KMS-11 (cell line): ENCODE data around the gene SYT1.

ENCODE experiments used
- H2AFZ ChIP-seq: fragments of 200-600 bp; sonication (generic); 2 replicates; pipeline ENCODE4 v1.6.1; 2016; ENCODE audit warnings: antibody characterized with exemption, mixed run types, low read depth
- H3K27ac ChIP-seq: fragments of 200-600 bp; sonication (generic); 2 replicates; pipeline ENCODE4 v1.6.1; 2016; ENCODE audit warnings: mild to moderate bottlenecking, mixed run types
- H3K27me3 ChIP-seq: fragments of 200-600 bp; sonication (generic); 2 replicates; pipeline ENCODE4 v1.6.1; 2017; ENCODE audit warnings: mild to moderate bottlenecking, low read depth, mixed run types, moderate library complexity; ENCODE audit not compliant: insufficient read depth
- H3K36me3 ChIP-seq: fragments of 200-600 bp; sonication (generic); 2 replicates; pipeline ENCODE4 v1.6.1; 2017; ENCODE audit warnings: mild to moderate bottlenecking, mixed run types; ENCODE audit not compliant: insufficient read depth
- H3K4me1 ChIP-seq: fragments of 200-600 bp; sonication (generic); 2 replicates; pipeline ENCODE4 v1.6.1; 2016; ENCODE audit warnings: mild to moderate bottlenecking, low read depth, mixed run types; ENCODE audit not compliant: poor library complexity, severe bottlenecking
- H3K4me2 ChIP-seq: fragments of 200-600 bp; sonication (generic); 2 replicates; pipeline ENCODE4 v1.7.0; 2016; ENCODE audit warnings: mild to moderate bottlenecking, mixed run types
- H3K4me3 ChIP-seq: fragments of 200-600 bp; sonication (generic); IDR thresholded peaks from 2 replicates; pipeline ENCODE4 v1.6.1; 2017; ENCODE audit warnings: low read depth, low read length, mixed read lengths; ENCODE audit not compliant: insufficient read depth
- H3K79me2 ChIP-seq: fragments of 200-600 bp; sonication (generic); 2 replicates; pipeline ENCODE4 v1.6.1; 2016; ENCODE audit warnings: low read depth, mixed run types; ENCODE audit not compliant: insufficient read depth
- H3K9ac ChIP-seq: fragments of 200-600 bp; sonication (generic); 2 replicates; pipeline ENCODE4 v1.6.1; 2016; ENCODE audit warnings: mild to moderate bottlenecking, mixed run types
- H4K20me1 ChIP-seq: fragments of 200-600 bp; sonication (generic); 2 replicates; pipeline ENCODE4 v1.6.1; 2016; ENCODE audit warnings: mild to moderate bottlenecking, mixed run types; ENCODE audit not compliant: insufficient read depth
- CTCF ChIP-seq: fragments of 200-600 bp; sonication (generic); conservative IDR thresholded peaks from 2 replicates; pipeline ENCODE4 v1.6.1; 2017; ENCODE audit warnings: low read depth, mild to moderate bottlenecking, antibody characterized with exemption, low read length, moderate library complexity, mixed read lengths

Gene SYT1

GRCh38 chr12:79291711-79292110 lies 427.1 kb downstream of the SYT1 start:
- Histone ChIP-seq H3K9ac (no peak overlapping the region), H2AFZ (no peak overlapping the region), H3K4me3 (no peak overlapping the region), H3K79me2 (no peaks in the 10 kb centered on the region), H3K27me3 (no peaks in the 10 kb centered on the region), H3K4me2 (no peak overlapping the region), H3K27ac (no peak overlapping the region), H3K4me1 (no peaks in the 10 kb centered on the region), H3K36me3 (no peaks in the 10 kb centered on the region), H4K20me1 (no peaks in the 10 kb centered on the region)
- no peak for TF ChIP-seq CTCF

GRCh38 chr12:79294590-79294989 lies 430.0 kb downstream of the SYT1 start:
- H3K79me2 ChIP-seq = no peaks in the 10 kb centered on the region
- no peak overlapping the region for H3K4me3 ChIP-seq
- H2AFZ ChIP-seq = no peak overlapping the region
- H3K27ac ChIP-seq = no peak overlapping the region
- no peak overlapping the region for H3K4me2 ChIP-seq
- H3K9ac ChIP-seq = no peak overlapping the region
- TF ChIP-seq CTCF = no peak
- no peaks in the 10 kb centered on the region for H3K36me3 ChIP-seq
- no peaks in the 10 kb centered on the region for H4K20me1 ChIP-seq
- H3K27me3 ChIP-seq = no peaks in the 10 kb centered on the region
- H3K4me1 ChIP-seq = no peaks in the 10 kb centered on the region

GRCh38 chr12:79295572-79295971 lies 431.0 kb downstream of the SYT1 start:
- H3K27ac ChIP-seq = no peak overlapping the region
- TF ChIP-seq CTCF = no peak
- no peak overlapping the region for H2AFZ ChIP-seq
- no peak overlapping the region for H3K4me3 ChIP-seq
- no peak overlapping the region for H3K9ac ChIP-seq
- no peaks in the 10 kb centered on the region for H3K27me3 ChIP-seq
- no peaks in the 10 kb centered on the region for H3K4me1 ChIP-seq
- no peak overlapping the region for H3K4me2 ChIP-seq
- H4K20me1 ChIP-seq = no peaks in the 10 kb centered on the region
- H3K36me3 ChIP-seq = no peaks in the 10 kb centered on the region
- H3K79me2 ChIP-seq = no peaks in the 10 kb centered on the region

GRCh38 chr12:79296133-79296532 lies 431.6 kb downstream of the SYT1 start:
- Histone ChIP-seq H3K9ac (no peak overlapping the region), H2AFZ (no peak overlapping the region), H3K4me1 (peaks cover 5% of the 10 kb centered on the region), H3K36me3 (no peaks in the 10 kb centered on the region), H3K4me2 (no peak overlapping the region), H4K20me1 (no peaks in the 10 kb centered on the region), H3K4me3 (no peak overlapping the region), H3K27me3 (no peaks in the 10 kb centered on the region), H3K79me2 (no peaks in the 10 kb centered on the region), H3K27ac (no peak overlapping the region)
- no peak for TF ChIP-seq CTCF
